HEK293 (cell line): Measurements from ENCODE around the gene C17orf67.

ENCODE experiments used
- CTCF ChIA-PET: fragments of 350-600 bp; formaldehyde crosslinking; extraction: SDS; loops from one replicate; lab custom pipeline; 2021; ENCODE audit warnings: antibody characterized with exemption; lab: Yijun Ruan, JAX
- POLR2A ChIA-PET: fragments of 300-600 bp; formaldehyde crosslinking; extraction: SDS; loops from one replicate; lab custom pipeline; 2020; ENCODE audit warnings: antibody characterized with exemption, inconsistent platforms; lab: Yijun Ruan, JAX
- H3K27ac ChIP-seq: fragments of 200-500 bp; sonication (Bioruptor generic); 2 replicates; pipeline ENCODE4 v1.5.1; 2014; ENCODE audit warnings: low read depth, low read length, control low read depth, inconsistent platforms; ENCODE audit errors: extremely low read depth
- H3K36me3 ChIP-seq, 2 experiments: fragments of 200-500 bp in 1 of 2; sonication (Bioruptor generic) in 1 of 2; 1 replicate in 1 of 2; 2 replicates in 1 of 2; pipeline ENCODE4 v1.5.1; 2014 to 2017; ENCODE audit warnings: inconsistent platforms in 2 of 2, low read length in 2 of 2; ENCODE audit not compliant: control insufficient read depth in 2 of 2, insufficient read depth in 1 of 2
- H3K4me1 ChIP-seq: fragments of 200-500 bp; sonication (Bioruptor generic); 2 replicates; pipeline ENCODE4 v1.5.1; 2014; ENCODE audit warnings: mild to moderate bottlenecking, low read length, inconsistent platforms; ENCODE audit not compliant: control insufficient read depth, insufficient read depth
- H3K4me3 ChIP-seq: 2 replicates; pipeline ENCODE4 v1.5.1; 2011; ENCODE audit warnings: low read depth, mild to moderate bottlenecking, control low read depth, low read length, moderate library complexity
- H3K9me3 ChIP-seq: fragments of 200-500 bp; sonication (Bioruptor generic); 2 replicates; pipeline ENCODE4 v1.5.1; 2014; ENCODE audit warnings: low read depth, low read length, inconsistent platforms; ENCODE audit not compliant: control insufficient read depth, insufficient read depth
- ATF2 ChIP-seq: fragments of 450-650 bp; formaldehyde crosslinking; IDR thresholded peaks from 2 replicates; pipeline ENCODE4 v1.5.1; 2016; ENCODE audit warnings: missing biosample characterization, missing genetic modification characterization, low read depth
- GLI4 ChIP-seq: fragments of 450-650 bp; formaldehyde crosslinking; IDR thresholded peaks from 2 replicates; pipeline ENCODE4 v1.5.1; 2016; ENCODE audit warnings: missing biosample characterization, missing genetic modification characterization
- KLF10 ChIP-seq: fragments of 450-650 bp; IDR thresholded peaks from 2 replicates; pipeline ENCODE4 v1.5.1; 2018; ENCODE audit warnings: missing biosample characterization, mild to moderate bottlenecking, missing genetic modification characterization
- PRDM1 ChIP-seq: fragments of 450-650 bp; formaldehyde crosslinking; IDR thresholded peaks from 2 replicates; pipeline ENCODE4; 2016; ENCODE audit warnings: missing biosample characterization, missing genetic modification characterization
- SCRT2 ChIP-seq: fragments of 450-650 bp; formaldehyde crosslinking; IDR thresholded peaks from 2 replicates; pipeline ENCODE4 v1.5.1; 2016; ENCODE audit warnings: missing biosample characterization, missing genetic modification characterization
- SETDB1 ChIP-seq: IDR thresholded peaks from one replicate; pipeline ENCODE4 v1.6.1; 2017; ENCODE audit warnings: mild to moderate bottlenecking, low read length, moderate library complexity, mixed read lengths; ENCODE audit not compliant: insufficient read length
- TRIM28 ChIP-seq: IDR thresholded peaks from 2 replicates; pipeline ENCODE4 v1.6.1; 2011; ENCODE audit warnings: low read length, control low read depth, borderline replicate concordance
- ZBTB11 ChIP-seq: fragments of 450-650 bp; formaldehyde crosslinking; conservative IDR thresholded peaks from 2 replicates; pipeline ENCODE4 v1.5.1; 2016; ENCODE audit warnings: low read depth, missing biosample characterization, missing genetic modification characterization
- ZFP37 ChIP-seq: fragments of 450-650 bp; formaldehyde crosslinking; IDR thresholded peaks from 2 replicates; pipeline ENCODE4 v1.5.1; 2016; ENCODE audit warnings: missing biosample characterization, missing genetic modification characterization
- ZFP41 ChIP-seq: fragments of 450-650 bp; formaldehyde crosslinking; IDR thresholded peaks from 2 replicates; pipeline ENCODE4 v1.5.1; 2016; ENCODE audit warnings: missing biosample characterization, missing genetic modification characterization, borderline replicate concordance
- ZNF280D ChIP-seq: fragments of 450-650 bp; formaldehyde crosslinking; IDR thresholded peaks from 2 replicates; pipeline ENCODE4 v1.5.1; 2016; ENCODE audit warnings: missing biosample characterization, missing genetic modification characterization
- ZNF530 ChIP-seq: fragments of 450-650 bp; formaldehyde crosslinking; IDR thresholded peaks from 2 replicates; pipeline ENCODE4 v1.5.1; 2016; ENCODE audit warnings: low read depth, missing biosample characterization, missing genetic modification characterization
- ZNF701 ChIP-seq: fragments of 450-650 bp; formaldehyde crosslinking; IDR thresholded peaks from 2 replicates; pipeline ENCODE4 v1.5.1; 2016; ENCODE audit warnings: missing biosample characterization, missing genetic modification characterization

The C17orf67 gene

GRCh38 chr17:56744721-56745120 is 89.0 kb downstream of the C17orf67 start (continued):
- TF ChIP-seq TRIM28 (no peak), ZFP37 (no peak), SETDB1 (no peak), ATF2 (no peak), PRDM1 (tag by site-specific recombination) (no peak), KLF10 (tag by site-specific recombination) (no peak)

GRCh38 chr17:56742601-56743000 is 91.1 kb downstream of the C17orf67 start:
- Histone ChIP-seq H3K4me1 (no peaks in the 10 kb centered on the region), H3K4me3 (no peak overlapping the region), H3K9me3 (no peaks in the 10 kb centered on the region), H3K36me3 (no peaks in the 10 kb centered on the region), H3K27ac (no peak overlapping the region)
- ChIA-PET POLR2A (no interaction called here), CTCF (no interaction called here)
- TF ChIP-seq ZNF280D (tag by site-specific recombination) (no peak), ZFP41 (tag by site-specific recombination) (no peak), GLI4 (no peak), SCRT2 (tag by site-specific recombination) (no peak), ZNF701 (tag by site-specific recombination) (no peak), ZNF530 (tag by site-specific recombination) (no peak), ZBTB11 (no peak)
